HG03280 (cell line): ENCODE results near the gene MINAR1.

Experiments used
- ATAC-seq: cut with Tn5 transposase; IDR thresholded peaks from one replicate; pipeline ENCODE4 v1.9.1; 2021; ENCODE audit warnings: mild to moderate bottlenecking, moderate library complexity; ENCODE audit not compliant: unreplicated experiment

Gene MINAR1

DNA sequence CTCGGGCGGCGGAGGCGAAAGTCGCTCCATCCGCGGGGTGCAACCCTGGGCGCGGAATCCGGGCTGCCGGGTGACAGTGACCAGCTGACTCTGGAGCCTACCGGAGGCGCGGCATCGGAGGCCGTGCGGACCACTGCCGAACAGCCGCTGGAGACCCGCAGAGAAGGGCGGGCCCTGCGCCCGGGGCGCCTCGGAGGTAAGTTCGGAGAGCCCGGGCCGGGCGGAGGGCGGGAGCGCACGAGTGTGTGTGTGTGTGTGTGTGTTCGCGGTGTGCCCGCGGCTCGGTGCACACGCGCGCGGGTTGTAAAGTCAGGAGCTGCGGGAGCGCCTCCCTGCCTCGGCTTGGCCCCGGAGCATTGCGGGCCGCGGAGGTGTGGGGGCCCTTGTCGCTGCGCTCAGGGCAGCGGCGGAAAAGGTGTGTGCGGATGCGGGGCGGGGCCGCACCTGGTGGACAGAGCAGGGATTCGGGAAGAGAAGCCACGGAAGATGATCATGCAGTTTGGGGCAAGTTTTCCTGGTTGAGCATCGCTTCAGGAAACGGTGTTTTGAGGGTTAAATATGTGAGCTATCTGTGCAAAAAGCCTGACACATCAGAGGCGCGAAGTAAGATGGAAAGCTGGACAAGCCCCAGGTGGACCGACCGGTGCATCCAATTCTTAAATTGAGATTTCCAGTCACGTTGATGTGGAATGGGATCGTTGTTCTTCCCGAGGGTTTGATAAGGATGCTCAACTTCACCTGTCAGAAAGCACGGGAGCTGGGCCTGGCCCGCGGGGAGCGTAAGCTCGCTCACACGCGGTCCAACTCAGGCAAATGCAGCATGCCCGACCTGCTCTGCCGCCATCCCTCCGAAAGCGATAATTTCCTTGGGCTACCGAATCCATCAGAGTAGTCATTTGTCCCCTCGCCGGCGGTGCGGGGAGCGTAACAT is 474 bp downstream of the MINAR1 start:
- ATAC-seq, result no peak

DNA sequence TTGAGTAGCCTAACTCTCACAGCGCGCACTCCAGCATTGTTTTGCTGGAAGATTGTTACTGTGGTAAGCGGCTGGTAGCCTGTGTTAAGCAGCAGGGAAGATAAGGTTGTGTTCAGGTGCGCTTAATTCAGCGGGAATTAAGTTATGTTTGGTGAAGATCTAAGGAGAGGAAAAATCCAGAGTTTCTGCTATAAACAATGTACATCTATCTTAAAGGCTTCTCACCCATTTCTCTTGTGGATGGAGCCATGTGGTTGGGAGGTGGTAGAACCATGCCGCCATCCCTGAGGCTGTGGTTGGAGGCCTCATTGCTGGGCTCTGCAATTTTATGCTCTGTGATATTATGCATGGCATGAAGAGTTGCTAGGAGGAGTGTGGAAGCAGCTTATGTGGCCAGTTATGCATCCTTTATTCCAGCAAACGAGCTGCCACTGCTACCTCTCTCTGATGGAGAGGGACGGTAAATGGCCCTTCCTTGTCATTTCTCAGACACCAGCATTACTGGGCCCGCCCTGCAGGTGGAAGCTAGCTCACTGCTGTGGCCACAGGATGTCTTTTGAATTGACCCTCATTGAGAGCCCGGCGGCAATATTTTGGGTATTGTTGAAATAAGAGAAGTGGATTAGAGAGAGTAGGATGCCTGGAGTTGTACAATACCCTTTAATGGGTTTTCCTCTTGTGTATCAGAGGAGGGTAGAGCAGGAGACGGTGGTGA is 1.3 kb downstream of the MINAR1 start:
- no peak for ATAC-seq

DNA sequence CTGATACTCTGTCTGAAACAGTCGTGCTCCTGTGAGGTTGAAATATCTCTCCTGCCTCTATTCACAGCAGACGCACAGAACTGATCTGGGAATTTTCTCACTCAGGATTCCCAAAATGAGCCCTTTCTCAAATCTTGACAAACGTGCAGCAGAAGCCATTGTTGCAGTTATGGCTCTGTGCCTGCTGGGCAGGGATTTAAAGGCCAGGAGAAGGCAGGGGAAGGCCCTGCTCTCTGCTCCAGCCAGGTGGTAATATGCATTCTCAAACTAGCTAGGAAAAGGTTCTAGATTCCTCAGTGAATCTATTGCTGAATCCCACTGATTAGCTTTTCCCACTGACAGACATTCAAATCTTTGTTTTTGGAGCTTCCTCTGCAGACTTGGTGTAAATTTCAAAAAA is 2.2 kb downstream of the MINAR1 start:
- no peak for ATAC-seq

DNA sequence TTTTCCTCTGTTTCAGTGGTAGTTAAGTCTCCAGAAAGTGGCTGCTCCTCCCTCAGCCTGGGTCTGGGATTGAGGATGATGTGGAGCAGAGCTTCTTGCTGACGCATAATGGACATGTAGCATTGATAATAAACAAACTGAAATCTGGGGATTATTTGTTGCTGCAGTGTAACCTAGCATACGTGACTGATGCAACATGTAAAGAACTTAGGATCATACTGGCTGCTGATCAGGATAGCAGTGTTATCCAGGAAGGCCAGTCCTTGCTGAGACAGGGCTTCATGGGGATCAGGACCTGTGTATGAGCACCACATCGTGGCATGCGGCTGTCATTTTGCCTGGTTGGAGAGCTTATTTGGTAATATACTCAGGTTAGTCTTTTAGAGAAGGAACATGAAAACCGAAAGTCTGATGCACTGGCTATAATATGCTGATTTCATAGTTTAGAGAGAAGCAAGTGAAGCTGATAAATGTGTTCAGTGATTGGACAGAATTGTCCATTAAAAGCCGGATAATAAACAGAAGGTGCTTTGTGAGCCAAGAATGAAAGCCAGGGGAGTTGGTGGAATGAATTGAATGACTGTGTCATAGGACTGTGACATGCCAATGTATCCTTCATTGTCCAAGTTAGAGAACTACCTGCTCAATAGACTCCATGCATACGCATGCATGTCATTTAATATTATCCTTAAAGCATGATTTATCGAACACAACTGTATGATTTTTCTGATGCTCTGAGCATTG is 4.1 kb downstream of the MINAR1 start:
- ATAC-seq, result no peak

DNA sequence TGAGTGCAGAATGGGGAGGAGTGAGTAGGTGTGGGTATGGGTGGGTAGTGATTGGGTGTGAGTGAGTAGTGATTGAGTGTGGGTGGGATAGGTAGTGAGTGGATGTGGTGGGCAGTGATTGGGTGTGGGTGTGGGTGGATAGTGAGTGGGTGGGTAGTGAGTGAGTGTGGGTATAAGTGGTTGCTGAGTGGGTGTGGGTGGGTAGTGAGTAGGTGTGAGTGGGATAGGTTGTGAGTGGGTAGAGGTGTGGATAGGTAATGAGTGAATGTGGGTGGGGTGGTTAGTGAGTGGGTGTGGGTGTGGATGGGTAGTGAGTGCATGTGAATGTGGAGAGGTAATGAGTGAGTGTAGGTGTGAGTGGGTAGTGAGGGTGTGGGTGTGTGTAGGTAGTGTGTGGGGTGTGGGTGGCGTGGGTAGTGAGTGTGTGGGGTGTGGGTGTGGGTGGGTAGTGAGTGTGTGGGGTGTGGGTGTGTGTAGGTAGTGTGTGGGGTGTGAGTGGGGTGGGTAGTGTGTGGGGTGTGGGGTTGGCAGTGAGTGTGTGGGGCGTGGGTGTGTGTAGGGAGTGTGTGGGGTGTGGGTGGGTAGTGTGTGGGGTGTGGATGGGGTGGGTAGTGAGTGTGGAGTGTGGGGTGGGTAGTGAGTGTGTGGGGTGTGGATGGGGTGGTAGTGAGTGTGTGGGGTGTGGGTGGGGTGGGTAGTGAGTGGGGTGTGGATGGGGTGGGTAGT is 5.3 kb downstream of the MINAR1 start:
- no peak for ATAC-seq

DNA sequence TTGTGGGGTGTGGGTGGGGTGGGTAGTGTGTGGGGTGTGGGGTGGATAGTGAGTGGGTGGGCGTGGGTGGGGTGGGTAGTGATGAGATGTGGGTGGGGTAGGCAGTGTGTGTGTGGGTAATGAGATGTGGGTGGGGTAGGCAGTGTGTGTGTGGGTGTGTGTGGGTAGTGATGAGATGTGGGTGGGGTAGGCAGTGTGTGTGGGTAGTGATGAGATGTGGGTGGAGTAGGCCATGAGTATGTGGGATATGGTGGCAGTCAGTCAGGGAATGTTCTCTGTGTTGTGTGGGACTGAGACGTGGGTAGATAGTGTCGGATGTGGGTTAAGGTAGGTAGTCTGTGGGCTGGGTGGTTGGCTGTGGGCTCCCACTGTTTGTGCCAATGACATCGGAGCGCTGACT is 7.1 kb downstream of the MINAR1 start:
- no peak for ATAC-seq

DNA sequence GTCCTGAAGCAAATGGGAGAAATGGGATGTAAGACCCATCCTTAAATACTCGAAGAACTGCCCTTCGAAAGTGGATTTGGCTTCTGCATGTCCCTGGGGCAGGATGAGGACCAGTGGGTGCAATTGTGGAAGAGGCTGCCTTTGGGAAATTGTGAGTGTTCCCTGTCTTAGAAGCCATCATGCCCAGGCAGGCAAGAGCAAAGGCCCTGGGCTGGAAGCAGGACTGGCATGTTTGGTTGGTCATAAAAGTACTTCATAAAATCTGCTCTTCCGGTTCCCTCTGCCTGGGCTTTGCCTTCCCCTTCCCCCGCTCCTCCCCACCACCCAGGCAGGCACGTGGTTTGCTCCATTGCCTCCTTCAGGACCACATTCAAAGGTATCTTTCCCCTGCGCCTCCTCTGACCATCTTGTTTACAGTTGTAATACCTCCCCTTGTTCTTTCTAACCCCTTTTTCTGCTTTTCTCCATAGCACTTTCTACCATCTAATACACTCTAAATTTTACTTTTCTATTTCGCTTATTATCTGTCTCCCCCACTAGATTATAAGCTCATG is 8.3 kb downstream of the MINAR1 start:
- no peak for ATAC-seq

DNA sequence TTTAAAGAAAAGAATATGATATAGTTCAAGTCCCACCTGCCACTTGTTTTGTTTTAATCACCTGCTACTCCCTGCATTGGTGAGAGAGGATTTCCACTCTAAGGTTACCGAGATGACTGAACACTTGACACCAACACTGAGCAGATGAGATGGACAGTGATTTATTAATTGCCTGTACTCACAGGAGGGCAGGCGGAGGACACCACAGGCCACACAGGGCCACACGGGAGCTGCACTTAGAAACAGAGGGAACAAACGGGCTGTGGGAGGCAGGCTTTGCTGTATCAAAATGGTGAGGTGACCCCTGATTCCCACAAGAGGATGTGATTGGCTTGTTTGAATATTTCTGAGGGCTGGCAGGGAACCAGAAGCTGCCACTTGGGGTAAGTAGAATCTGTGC is 10.8 kb downstream of the MINAR1 start:
- ATAC-seq, result no peak

DNA sequence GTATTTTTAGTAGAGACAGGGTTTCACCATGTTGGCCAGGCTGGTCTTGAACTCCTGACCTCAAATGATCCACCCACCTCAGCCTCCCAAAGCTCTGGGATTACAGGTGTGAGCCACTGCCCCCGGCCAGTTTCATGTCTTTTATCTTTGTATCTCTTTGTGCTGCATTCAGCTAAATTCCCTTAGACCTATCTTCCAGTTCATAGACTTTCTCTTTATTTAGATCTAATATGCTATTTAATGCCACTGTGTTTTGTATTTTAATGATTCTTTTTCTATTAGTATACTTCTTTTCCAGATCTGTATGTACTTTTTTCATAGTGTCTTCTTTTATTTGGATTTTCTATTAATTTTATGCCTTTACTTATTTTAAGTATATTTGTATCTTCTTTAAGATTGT is 14.9 kb downstream of the MINAR1 start:
- no peak for ATAC-seq

DNA sequence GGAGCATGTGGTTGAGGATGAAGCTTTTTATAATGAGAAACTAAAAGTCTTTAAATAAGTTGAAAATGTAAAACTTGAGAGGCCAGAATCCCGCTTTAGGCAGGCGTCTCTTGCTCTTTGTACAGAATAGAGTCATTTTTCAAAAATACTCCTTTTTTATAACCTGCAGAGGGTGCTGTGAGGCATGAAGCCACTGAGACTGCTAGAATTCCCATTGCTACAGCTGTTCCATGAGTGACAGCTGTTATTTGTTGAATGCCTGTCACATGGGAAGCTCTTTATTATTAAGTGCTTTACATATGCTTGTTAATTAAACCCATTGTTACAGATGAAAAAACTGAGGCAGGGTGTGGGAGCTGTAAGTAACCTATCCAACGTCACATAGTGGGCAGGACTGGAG is 18.5 kb downstream of the MINAR1 start:
- ATAC-seq, result no peak

DNA sequence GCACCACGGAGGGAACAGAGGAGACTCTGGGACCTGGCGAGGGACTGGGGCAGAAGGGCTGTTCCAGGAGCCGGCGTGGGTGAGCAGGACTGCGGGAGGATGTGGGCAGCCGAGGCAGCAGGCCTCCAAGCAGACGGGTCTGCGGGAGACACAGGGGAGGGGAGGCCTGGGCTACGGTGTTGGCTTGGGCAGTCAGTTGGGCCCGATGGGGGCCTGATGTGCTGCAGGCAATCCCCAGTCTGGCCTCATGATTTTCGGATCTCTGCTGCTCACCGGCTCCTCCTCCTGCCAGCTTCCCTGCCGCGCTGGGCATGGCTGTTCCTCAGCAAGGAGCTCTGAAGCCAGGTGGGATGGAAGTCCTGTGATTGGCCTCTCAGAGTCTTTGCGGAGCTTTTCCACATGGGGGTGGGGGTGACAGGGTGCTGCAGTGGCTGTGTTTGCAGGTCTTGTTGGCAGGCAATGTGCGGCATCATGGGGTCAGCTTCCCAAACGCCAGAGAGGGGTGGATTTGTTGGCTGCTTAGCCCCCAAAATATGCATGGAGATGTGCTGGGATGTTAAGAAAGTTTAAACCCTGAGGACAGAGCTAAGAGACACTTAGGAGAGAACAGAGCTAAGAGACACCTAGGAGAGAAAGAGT is 19.3 kb downstream of the MINAR1 start:
- ATAC-seq, result no peak

DNA sequence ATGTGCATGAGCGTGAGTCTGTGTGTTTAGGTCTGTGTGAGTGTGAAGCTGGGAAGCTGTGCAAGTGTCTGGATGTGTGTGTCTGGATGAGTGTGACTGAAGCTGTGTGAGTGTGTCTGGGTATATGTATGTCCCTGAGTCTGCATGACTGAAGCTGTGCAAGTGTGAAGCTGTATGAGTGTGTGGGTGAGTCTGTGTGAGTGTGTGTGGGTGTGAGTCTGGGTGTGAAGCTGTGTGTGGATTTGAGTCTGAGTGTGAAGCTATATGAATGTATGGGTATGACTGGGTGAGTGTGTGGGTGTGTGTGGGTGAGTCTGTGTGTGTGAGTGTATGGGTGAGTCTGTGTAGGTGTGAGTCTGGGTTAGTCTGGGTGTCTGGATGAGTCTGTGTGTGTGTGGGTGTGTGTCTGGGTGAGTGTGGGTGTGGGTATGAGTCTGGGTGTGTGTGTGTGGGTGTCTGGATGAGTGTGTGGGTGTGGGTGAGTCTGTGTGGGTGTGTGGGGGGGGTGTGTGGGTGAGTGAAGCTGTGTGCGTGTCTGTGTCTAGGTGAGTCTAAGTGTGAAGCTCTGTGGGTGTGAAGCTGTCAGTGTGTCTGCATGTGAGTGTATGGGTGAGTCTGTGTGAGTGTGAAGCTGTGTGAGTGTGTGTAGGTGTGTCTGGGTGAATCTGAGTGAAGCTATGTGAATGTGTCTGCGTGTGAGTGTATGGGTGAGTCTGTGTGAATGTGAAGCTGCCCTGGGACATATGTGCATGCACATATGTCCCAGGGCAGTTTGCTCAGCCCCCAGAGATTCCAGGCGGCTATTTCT is 20.3 kb downstream of the MINAR1 start:
- ATAC-seq, result no peak

DNA sequence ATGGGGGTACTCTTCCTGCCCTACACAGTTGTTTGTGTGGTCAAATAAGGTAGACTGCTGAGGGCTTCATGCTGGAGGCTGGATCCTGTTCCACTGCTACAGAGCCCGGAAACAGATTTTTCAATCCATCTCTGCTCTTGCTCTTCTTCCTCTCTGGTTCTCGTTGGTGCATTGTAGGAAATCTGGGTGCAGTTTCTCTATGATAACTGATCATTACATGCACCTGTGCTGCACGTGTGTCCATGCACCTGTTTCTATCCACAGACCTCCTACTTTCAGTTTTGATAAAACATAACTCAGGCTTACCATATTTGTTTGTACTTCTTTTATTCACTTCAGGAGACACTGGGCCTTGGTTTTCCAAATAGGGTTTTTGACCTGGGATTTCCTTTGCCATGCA is 21.3 kb downstream of the MINAR1 start:
- no peak for ATAC-seq

DNA sequence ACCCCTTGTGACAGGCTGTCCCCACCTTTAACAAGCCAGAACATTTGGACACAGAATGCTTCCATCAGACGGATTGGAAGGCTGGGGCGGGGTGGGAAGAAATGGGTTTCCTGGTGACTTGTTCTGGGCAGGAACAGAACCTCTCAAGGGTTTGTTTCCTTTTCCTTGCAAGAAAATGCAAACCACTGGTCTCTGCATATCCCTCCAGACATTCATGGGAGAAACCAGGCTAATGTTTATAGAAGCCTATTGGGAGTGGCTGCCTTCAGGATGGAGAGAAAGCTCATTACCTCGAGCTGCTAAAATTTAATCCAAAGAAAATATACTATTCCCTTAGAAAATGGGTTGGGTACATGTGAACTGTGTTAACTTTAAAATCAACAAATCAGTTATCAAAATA is 21.9 kb downstream of the MINAR1 start:
- ATAC-seq, result no peak

DNA sequence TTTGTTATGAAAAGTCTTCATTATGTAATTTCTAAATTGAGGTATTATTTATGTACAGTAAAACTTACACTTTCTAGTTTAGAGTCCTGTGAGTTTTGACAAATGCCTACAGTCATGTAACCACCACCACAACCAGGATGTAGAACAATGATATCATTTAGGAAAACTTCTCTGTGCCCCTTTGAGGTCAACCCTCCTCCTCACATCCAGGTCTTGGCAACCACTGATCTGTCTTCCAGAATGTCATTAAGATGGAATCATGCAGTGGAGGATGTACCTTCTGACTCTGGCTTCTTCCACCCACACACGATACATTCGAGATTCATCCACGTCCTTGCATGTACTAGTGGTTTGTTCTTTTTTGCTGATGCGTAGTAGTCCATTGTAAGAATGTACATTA is 23.2 kb downstream of the MINAR1 start:
- ATAC-seq, result no peak

DNA sequence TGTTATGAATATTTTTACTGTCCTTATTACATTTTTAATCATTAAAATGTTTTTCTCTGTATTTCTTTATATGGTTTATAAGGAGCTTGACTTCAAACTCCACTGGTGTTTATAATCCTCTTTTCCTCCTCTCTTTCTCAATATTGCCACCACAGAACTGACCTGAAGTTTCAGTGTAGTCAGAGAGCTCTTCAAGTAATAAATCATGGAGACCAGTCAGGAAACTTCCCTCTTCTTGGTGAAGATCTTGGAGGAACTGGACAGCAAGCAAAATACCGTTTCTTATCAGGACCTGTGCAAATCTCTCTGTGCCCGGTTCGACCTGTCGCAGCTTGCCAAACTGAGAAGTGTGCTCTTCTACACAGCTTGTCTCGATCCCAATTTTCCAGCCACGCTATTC is 23.8 kb downstream of the MINAR1 start:
- ATAC-seq, result no peak

DNA sequence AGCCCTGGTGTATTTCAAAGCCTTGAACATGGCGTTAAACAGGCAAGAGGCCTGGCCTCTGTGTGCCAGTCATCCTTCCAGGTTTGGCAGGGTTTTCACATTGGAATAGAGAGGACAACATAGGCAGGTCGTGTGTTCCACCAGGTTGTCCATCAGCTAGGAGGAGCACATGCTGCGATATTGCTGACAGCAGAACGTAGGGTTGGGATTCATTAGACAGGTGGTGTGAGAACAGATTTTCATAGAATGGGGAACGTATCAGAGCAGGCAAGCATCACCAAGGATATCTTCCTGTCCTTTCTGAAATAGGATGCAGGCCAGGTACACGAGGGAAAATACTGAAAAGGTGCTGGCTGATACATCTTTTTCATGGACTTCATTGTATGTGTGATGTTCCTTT is 26.4 kb downstream of the MINAR1 start:
- no peak for ATAC-seq

DNA sequence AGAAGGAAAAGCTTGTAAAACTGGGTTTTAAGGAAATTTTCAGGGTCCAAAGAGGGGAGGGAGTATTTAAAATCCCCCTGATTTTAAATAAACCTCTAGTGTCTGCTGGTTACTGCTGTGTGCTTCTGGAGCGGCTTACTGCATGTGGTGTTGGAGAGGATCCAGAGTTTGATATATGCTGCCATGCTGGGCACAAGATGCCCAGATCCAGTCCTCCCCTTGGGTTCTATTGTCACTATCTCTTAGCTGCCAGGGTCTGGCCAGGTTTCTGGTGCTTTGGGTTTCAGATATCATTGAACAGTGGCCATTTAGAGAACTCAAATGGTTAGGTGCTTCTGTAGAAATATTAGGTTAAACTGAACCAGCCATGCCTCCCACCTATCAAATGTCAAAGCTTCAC is 27.5 kb downstream of the MINAR1 start:
- no peak for ATAC-seq

DNA sequence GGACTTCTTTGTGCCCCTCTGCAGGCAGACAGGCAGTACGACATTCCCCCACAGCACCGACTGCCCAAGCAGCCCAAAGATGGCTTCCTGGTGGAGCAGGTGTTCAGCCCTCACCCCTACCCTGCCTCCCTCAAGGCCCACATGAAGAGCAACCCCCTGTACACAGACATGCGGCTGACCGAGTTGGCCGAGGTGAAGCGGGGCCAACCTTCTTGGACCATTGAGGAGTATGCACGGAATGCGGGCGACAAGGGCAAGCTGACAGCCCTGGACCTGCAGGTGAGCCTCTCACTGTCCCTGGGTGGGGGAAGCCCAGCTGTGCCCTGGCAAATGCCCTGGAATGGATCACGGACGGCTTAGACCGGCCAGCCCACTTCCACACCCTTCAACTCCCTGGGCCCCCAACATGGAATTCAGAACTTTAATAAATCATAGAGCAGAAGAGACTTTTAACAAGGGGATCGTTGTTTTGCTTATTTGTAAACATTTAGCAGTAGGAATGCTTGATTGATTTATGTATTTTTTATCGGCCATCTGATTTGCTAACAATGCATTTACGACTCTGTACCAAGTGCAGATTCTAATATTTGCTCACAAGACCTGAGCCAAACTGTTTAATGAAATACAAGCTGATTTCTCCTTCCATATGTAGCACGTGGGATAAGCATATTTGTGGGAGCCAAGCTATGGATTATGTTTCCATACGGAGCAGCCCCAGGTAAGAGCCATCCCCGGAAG is 31.1 kb downstream of the MINAR1 start:
- ATAC-seq, result no peak
